Loucy (cell line): ENCODE data around the gene FLCN.

ENCODE experiments used
- H2AFZ ChIP-seq: fragments of 200-600 bp; sonication (generic); 2 replicates; pipeline ENCODE4 v1.6.0; 2016; ENCODE audit warnings: antibody characterized with exemption, mild to moderate bottlenecking, low read length, moderate library complexity
- H3F3A ChIP-seq: fragments of 200-600 bp; 2 replicates; pipeline ENCODE4 v1.6.0; 2016; ENCODE audit warnings: antibody characterized with exemption, low read depth, mild to moderate bottlenecking
- H3K27me3 ChIP-seq: fragments of 200-600 bp; sonication (generic); 2 replicates; pipeline ENCODE4 v1.6.1; 2014; ENCODE audit warnings: low read length, mild to moderate bottlenecking; ENCODE audit not compliant: insufficient read depth, poor library complexity, severe bottlenecking
- H3K36me3 ChIP-seq: fragments of 200-600 bp; sonication (generic); 2 replicates; pipeline ENCODE4 v1.6.1; 2016; ENCODE audit warnings: low read length; ENCODE audit not compliant: insufficient read depth
- H3K4me1 ChIP-seq: fragments of 200-600 bp; sonication (generic); 2 replicates; pipeline ENCODE4 v1.5.1; 2014; ENCODE audit warnings: low read length, mild to moderate bottlenecking; ENCODE audit not compliant: insufficient read depth, poor library complexity, severe bottlenecking
- H3K4me2 ChIP-seq: fragments of 200-600 bp; sonication (generic); 2 replicates; pipeline ENCODE4 v1.6.0; 2014; ENCODE audit warnings: antibody characterized with exemption, low read length, low read depth, mild to moderate bottlenecking; ENCODE audit not compliant: poor library complexity, severe bottlenecking
- H3K4me3 ChIP-seq: fragments of 200-600 bp; sonication (generic); 2 replicates; pipeline ENCODE4 v1.5.1; 2014; ENCODE audit warnings: low read length, mild to moderate bottlenecking, mixed read lengths; ENCODE audit not compliant: poor library complexity, severe bottlenecking
- H3K79me2 ChIP-seq: fragments of 200-600 bp; sonication (generic); 2 replicates; pipeline ENCODE4 v1.6.1; 2014; ENCODE audit warnings: low read length; ENCODE audit not compliant: insufficient read depth
- H3K9ac ChIP-seq: fragments of 200-600 bp; sonication (generic); 2 replicates; pipeline ENCODE4 v1.6.0; 2014; ENCODE audit warnings: mild to moderate bottlenecking, low read depth, low read length, moderate library complexity; ENCODE audit not compliant: poor library complexity, severe bottlenecking
- H3K9me2 ChIP-seq: fragments of 200-600 bp; sonication (generic); replicated peaks from 2 replicates; pipeline ENCODE4 v1.6.1; 2016; ENCODE audit warnings: low read depth, low read length, mixed read lengths
- H3K9me3 ChIP-seq: fragments of 200-600 bp; sonication (generic); 2 replicates; pipeline ENCODE4 v1.6.1; 2014; ENCODE audit warnings: mild to moderate bottlenecking, antibody characterized with exemption, low read length, low read depth; ENCODE audit not compliant: insufficient read depth
- H4K20me1 ChIP-seq: fragments of 200-600 bp; sonication (generic); 2 replicates; pipeline ENCODE4 v1.6.0; 2014; ENCODE audit warnings: antibody characterized with exemption, low read length, mild to moderate bottlenecking; ENCODE audit not compliant: insufficient read depth, poor library complexity, severe bottlenecking
- EZH2phosphoT487 ChIP-seq: fragments of 200-600 bp; IDR thresholded peaks from 2 replicates; pipeline ENCODE4 v1.6.1; 2018; ENCODE audit warnings: antibody characterized with exemption, mild to moderate bottlenecking, moderate library complexity, borderline replicate concordance
- TF ChIP-seq, protein P1 (sequence below): fragments of 200-600 bp; sonication (generic); conservative IDR thresholded peaks from 2 replicates; pipeline ENCODE4 v1.5.1; 2014; ENCODE audit warnings: mild to moderate bottlenecking, antibody characterized with exemption, low read length

Gene FLCN

DNA sequence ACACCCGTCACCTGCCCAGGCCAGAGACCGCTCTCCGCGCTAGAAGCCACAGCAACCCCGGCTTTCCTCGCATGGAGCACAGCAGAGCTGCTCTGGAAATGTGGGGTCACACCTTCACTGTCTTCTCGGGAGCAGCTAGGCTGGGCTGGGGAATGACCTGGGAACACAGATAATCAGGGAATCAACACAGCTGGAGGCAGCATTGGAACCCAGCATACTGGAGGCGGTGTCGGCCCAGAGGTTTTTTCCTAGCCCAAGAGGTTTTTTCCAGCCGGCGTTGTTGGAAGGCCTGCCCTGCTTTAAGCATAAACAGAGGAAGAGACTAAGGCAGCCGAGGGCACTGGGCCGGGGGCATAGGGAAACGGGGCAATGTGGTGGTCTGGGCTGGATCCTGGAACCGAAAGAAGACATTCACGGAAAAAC lies 30.0 kb downstream of the FLCN start:
- no peak overlapping the region for H3K4me3 ChIP-seq
- H3K27me3 ChIP-seq = no peaks in the 10 kb centered on the region
- peaks cover 28% of the 10 kb centered on the region for H4K20me1 ChIP-seq
- no peak overlapping the region for H2AFZ ChIP-seq
- H3K9me2 ChIP-seq = no peaks in the 10 kb centered on the region
- H3K4me2 ChIP-seq = no peak overlapping the region
- peaks cover 26% of the 10 kb centered on the region for H3K4me1 ChIP-seq
- TF ChIP-seq, protein P1, sequence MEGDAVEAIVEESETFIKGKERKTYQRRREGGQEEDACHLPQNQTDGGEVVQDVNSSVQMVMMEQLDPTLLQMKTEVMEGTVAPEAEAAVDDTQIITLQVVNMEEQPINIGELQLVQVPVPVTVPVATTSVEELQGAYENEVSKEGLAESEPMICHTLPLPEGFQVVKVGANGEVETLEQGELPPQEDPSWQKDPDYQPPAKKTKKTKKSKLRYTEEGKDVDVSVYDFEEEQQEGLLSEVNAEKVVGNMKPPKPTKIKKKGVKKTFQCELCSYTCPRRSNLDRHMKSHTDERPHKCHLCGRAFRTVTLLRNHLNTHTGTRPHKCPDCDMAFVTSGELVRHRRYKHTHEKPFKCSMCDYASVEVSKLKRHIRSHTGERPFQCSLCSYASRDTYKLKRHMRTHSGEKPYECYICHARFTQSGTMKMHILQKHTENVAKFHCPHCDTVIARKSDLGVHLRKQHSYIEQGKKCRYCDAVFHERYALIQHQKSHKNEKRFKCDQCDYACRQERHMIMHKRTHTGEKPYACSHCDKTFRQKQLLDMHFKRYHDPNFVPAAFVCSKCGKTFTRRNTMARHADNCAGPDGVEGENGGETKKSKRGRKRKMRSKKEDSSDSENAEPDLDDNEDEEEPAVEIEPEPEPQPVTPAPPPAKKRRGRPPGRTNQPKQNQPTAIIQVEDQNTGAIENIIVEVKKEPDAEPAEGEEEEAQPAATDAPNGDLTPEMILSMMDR = no peak
- TF ChIP-seq EZH2phosphoT487 = no peak
- peaks cover 13% of the 10 kb centered on the region for H3F3A ChIP-seq
- no peak overlapping the region for H3K9ac ChIP-seq
- peaks cover 31% of the 10 kb centered on the region; the same call in 1 of the 2 replicates for H3K79me2 ChIP-seq
- no peaks in the 10 kb centered on the region for H3K9me3 ChIP-seq
- peaks cover 6% of the 10 kb centered on the region; the same call in 1 of the 2 replicates for H3K36me3 ChIP-seq

DNA sequence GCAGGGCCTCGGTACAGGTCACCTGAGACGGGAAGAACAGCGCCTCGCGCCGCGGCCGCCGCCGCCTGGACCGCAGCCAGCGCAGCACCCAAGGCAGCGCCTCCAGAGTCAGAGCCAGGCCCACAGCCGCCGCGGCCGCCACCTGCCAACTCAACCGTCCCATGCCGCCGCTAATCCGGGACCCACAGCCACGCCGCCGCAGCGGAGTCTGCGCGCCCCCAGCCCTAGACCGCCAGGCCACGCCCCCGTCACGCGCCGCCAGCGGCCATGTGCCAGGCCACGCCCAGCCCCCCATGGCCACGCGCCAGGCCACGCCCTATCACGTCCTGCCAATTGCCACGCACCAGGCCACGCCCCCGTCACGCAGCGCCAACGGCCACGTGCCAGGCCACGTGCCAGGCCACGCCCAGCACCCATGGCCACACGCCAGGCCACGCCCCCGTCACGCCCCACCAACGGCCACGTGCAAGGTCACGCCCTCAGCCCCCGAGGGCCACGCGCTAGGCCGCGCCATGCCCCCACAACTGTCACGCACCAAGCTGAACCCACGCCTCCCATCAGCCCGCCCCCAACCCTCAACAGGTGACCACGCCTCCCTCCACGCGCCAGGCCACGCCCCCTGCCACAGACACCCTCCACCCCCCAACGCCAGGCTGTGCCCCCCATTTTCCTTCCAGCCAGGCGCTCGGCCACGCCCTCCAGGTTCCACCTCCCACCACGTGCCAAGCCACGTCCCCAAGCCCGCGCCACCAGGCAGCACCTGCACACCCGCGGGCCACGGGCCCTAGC lies 30.6 kb downstream of the FLCN start, which contains the start of gene PLD6:
PLD6 (minus strand) TSS at position 210 of the 789 bp plus-strand sequence; CDS start at position 163, 47 bp downstream.
- Histone ChIP-seq H3F3A (peaks cover 13% of the 10 kb centered on the region), H4K20me1 (peaks cover 28% of the 10 kb centered on the region), H3K27me3 (no peaks in the 10 kb centered on the region), H3K9me3 (no peaks in the 10 kb centered on the region), H3K79me2 (peaks cover 31% of the 10 kb centered on the region; the same call in 1 of the 2 replicates), H3K4me2 (peak within 1 kb of the TSS; percentile 88), H3K4me3 (peak within 1 kb of the TSS; percentile 92), H3K36me3 (peaks cover 6% of the 10 kb centered on the region; the same call in 1 of the 2 replicates), H3K9ac (peak within 1 kb of the TSS; percentile 87), H2AFZ (peak within 1 kb of the TSS; percentile 87), H3K9me2 (no peaks in the 10 kb centered on the region), H3K4me1 (peaks cover 26% of the 10 kb centered on the region)
- TF ChIP-seq EZH2phosphoT487 = no peak
- TF ChIP-seq, protein P1 = no peak

DNA sequence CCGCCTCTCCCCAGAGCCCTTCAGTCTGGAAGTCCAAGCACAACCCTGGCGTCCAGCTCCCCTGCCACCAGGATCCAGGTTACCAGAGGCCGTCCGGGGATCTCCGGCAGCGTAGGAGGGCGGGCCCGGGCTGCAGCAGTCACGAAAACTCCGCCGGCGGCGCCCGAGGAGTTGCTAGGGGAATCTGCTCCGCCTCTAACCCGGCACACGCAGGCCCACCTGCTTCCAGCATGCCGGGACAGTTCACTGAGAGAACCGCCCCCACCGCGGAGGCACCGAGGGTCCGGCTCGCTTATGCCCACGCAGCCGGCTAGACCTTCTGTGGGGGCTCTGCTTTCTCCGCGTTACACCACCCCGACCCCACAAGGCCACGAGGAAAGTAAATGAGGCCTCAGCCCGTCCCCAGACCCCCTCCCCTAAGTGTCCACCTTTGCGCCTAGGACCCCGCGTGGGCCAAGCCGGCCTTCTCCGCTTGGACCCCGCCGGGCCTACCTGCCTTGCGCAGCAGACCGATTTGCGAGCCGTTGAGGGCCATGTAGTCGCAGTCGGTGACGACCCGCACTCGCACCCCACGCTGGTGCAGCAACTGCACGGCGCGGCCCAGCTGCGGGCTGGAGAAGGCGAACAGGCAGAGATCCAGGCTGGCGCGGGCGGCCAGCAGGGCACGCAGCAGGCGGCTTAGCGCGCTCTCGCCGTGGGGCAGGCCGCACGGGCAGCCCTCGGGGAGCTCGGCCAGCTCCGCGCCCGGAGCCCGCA lies 31.4 kb downstream of the FLCN start:
- Histone ChIP-seq H3K36me3 (peaks cover 6% of the 10 kb centered on the region; the same call in 1 of the 2 replicates), H3K4me1 (peaks cover 26% of the 10 kb centered on the region), H3K4me3 (peak overlapping the region; percentile 92), H4K20me1 (peaks cover 28% of the 10 kb centered on the region), H3K27me3 (no peaks in the 10 kb centered on the region), H2AFZ (peak overlapping the region; percentile 87), H3K4me2 (peak overlapping the region; percentile 88), H3K9ac (peak overlapping the region; percentile 87), H3F3A (peaks cover 13% of the 10 kb centered on the region), H3K9me3 (no peaks in the 10 kb centered on the region), H3K79me2 (peaks cover 31% of the 10 kb centered on the region; the same call in 1 of the 2 replicates), H3K9me2 (no peaks in the 10 kb centered on the region)
- TF ChIP-seq, protein P1 = no peak
- TF ChIP-seq EZH2phosphoT487 = no peak
